ENCODE results near the gene PTPRG. TPM values are rescaled to one million over a fixed set of nuclear protein-coding genes. Genes with fewer than 3 reads are reported as not detected.
A peak's percentile ranks its signal among the peaks of the same experiment; 100 is the strongest.

Gene PTPRG
- total and polyA plus RNA-seq, 7 donors: 0.69 to 76.3 (median 62.7) TPM

DNA sequence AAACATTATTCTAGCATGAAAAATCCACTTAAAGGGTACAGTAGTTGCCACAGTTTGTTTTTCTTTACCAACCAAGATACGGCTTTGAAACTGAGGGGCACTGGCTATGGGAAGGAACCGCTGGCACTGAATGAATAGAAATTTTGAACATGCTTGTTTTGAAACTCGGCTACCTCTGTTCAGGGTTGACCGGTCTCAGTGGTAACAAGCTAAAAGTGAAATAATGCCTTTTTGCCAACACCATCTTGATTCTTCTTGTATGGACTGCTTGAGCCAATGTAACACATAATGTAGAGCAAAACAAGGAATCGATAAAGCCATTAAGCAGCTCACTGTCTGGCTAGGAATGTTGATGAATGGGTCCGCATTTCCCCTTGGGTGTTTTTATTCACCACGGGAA, 36.5 kb downstream of the PTPRG start:
- 89 to 93% methylated on average over 7 of the region's 7 CpGs for WGBS, 2 donors
- no peak overlapping the region for H3K27ac ChIP-seq
- intact Hi-C loops (cut with DNase I): no loop called here
- H3K9me3 ChIP-seq: no peaks in the 10 kb centered on the region
- peaks cover 0 to 35% (median 23%) of the 10 kb centered on the region in 4 donors for H3K4me1 ChIP-seq
- H3K4me3 ChIP-seq: no peak overlapping the region
- H3K36me3 ChIP-seq: no peaks in the 10 kb centered on the region
- no peaks in the 10 kb centered on the region for H3K27me3 ChIP-seq
- TF ChIP-seq POLR2A (IDR thresholded peaks at IDR 0.05): no peak
- TF ChIP-seq EP300 (IDR thresholded peaks at IDR 0.05): no peak
- TF ChIP-seq POLR2AphosphoS5 (IDR thresholded peaks at IDR 0.05): no peak
- TF ChIP-seq, protein P1, sequence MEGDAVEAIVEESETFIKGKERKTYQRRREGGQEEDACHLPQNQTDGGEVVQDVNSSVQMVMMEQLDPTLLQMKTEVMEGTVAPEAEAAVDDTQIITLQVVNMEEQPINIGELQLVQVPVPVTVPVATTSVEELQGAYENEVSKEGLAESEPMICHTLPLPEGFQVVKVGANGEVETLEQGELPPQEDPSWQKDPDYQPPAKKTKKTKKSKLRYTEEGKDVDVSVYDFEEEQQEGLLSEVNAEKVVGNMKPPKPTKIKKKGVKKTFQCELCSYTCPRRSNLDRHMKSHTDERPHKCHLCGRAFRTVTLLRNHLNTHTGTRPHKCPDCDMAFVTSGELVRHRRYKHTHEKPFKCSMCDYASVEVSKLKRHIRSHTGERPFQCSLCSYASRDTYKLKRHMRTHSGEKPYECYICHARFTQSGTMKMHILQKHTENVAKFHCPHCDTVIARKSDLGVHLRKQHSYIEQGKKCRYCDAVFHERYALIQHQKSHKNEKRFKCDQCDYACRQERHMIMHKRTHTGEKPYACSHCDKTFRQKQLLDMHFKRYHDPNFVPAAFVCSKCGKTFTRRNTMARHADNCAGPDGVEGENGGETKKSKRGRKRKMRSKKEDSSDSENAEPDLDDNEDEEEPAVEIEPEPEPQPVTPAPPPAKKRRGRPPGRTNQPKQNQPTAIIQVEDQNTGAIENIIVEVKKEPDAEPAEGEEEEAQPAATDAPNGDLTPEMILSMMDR (IDR thresholded peaks at IDR 0.05): no peak
- DNase-seq: no peak

- DNase-seq: no peak
- Histone ChIP-seq H3K36me3 (no peaks in the 10 kb centered on the region), H3K4me3 (no peak overlapping the region), H3K9me3 (no peaks in the 10 kb centered on the region), H3K27me3 (no peaks in the 10 kb centered on the region), H3K4me1 (peaks cover 0 to 18% (median 6%) of the 10 kb centered on the region in 4 donors), H3K27ac (no peak overlapping the region)
- 94 to 95% methylated on average over 2 of the region's 2 CpGs for WGBS, 2 donors
- intact Hi-C loops (cut with DNase I): no loop called here
- TF ChIP-seq, protein P1 (IDR thresholded peaks at IDR 0.05): no peak
- TF ChIP-seq EP300 (IDR thresholded peaks at IDR 0.05) (no peak), POLR2A (IDR thresholded peaks at IDR 0.05) (no peak), POLR2AphosphoS5 (IDR thresholded peaks at IDR 0.05) (no peak)
Measured at GRCh38 chr3:61600195-61600594, 38.8 kb downstream of the PTPRG start.

- H3K27ac ChIP-seq: no peak overlapping the region
- peaks cover 0 to 18% (median 3%) of the 10 kb centered on the region in 4 donors for H3K4me1 ChIP-seq
- no peaks in the 10 kb centered on the region for H3K9me3 ChIP-seq
- peak; percentile 71 for DNase-seq
- 88% methylated on average over 4 of the region's 4 CpGs for WGBS, 2 donors
- TF ChIP-seq POLR2AphosphoS5 (IDR thresholded peaks at IDR 0.05) (peak in 3 of 4 donors; percentile 42 to 78 (median 53)), EP300 (IDR thresholded peaks at IDR 0.05) (no peak)
- H3K27me3 ChIP-seq: no peaks in the 10 kb centered on the region
- H3K36me3 ChIP-seq: no peaks in the 10 kb centered on the region
- intact Hi-C loops (cut with DNase I): no loop called here
- no peak overlapping the region for H3K4me3 ChIP-seq
Measured at GRCh38 chr3:61601831-61602230, 40.5 kb downstream of the PTPRG start.

- intact Hi-C loops (cut with DNase I): no loop called here
- TF ChIP-seq EP300 (IDR thresholded peaks at IDR 0.05): no peak
- TF ChIP-seq POLR2A (IDR thresholded peaks at IDR 0.05): no peak
- TF ChIP-seq POLR2AphosphoS5 (IDR thresholded peaks at IDR 0.05): no peak
- TF ChIP-seq, protein P1 (IDR thresholded peaks at IDR 0.05): no peak
- 85 to 89% methylated on average over 3 of the region's 3 CpGs for WGBS, 2 donors
Measured at GRCh38 chr3:61602466-61602865, 41.1 kb downstream of the PTPRG start.

DNA sequence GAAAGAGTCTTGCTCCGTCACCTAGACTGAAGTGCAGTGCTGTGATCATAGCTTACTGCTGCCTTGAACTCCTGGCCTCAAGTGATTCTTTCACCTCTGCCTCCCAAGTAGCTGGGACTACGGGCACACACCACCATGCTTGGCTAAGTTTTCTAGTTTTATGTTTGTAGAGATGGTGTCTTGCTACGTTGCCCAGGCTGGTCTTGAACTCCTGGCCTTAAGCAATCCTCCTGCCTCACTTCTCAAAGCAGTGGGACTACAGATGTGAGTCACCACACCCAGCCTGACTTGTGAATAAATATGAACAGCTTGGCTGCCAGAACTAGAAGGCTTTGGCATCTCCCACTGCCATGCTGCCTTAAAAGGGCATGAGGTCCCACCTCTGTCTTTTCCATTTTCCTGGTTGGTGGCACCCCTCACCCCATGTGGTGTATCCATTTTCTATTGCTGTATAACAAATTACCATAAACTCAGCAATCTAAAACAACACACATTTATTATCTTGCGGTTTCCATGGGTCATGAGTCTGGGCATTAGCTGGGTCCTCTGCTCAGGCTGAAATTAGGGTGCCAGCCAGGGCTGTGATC, 44.3 kb downstream of the PTPRG start:
- intact Hi-C loops (cut with DNase I): no loop called here
- Histone ChIP-seq H3K9me3 (no peaks in the 10 kb centered on the region), H3K4me3 (no peak overlapping the region), H3K4me1 (peaks cover 0 to 18% (median 3%) of the 10 kb centered on the region in 4 donors), H3K27me3 (no peaks in the 10 kb centered on the region), H3K36me3 (no peaks in the 10 kb centered on the region), H3K27ac (no peak overlapping the region)
- no peak for DNase-seq
- WGBS, 2 donors: 89 to 94% methylated on average over 4 of the region's 4 CpGs
- TF ChIP-seq POLR2A (IDR thresholded peaks at IDR 0.05): no peak
- no peak for TF ChIP-seq POLR2AphosphoS5 (IDR thresholded peaks at IDR 0.05)
- TF ChIP-seq, protein P1 (IDR thresholded peaks at IDR 0.05): no peak
- TF ChIP-seq EP300 (IDR thresholded peaks at IDR 0.05): no peak

More at GRCh38 chr3:61602466-61602865, 41.1 kb downstream of the PTPRG start:
- Histone ChIP-seq H3K27me3 (no peaks in the 10 kb centered on the region), H3K36me3 (no peaks in the 10 kb centered on the region), H3K27ac (no peak overlapping the region), H3K4me3 (no peak overlapping the region), H3K9me3 (no peaks in the 10 kb centered on the region), H3K4me1 (peaks cover 0 to 18% (median 3%) of the 10 kb centered on the region in 4 donors)
- no peak for DNase-seq
